Right lobe of liver (tissue), 6 donors: Measurements from ENCODE around the gene NEB. TPM values are rescaled to one million over a fixed set of nuclear protein-coding genes. Genes with fewer than 3 reads are reported as not detected.

ENCODE experiments used
- ATAC-seq, 4 donors: fragments of 200-7000 bp; cut with Tn5 transposase; one replicate each; pipeline ENCODE4 v1.9.1; 2020; ENCODE audit warnings: mild to moderate bottlenecking in 4 of 4, moderate library complexity in 4 of 4
- DNase-seq, 3 donors: peaks; one replicate each; pipeline ENCODE4 v3.0.0-alpha.2; 2020
- H3K27ac ChIP-seq, 3 donors: fragments of 200-600 bp; one replicate each; pipeline ENCODE4 v1.8.0; 2022
- H3K27me3 ChIP-seq, 2 donors: fragments of 200-600 bp; one replicate each; pipeline ENCODE4 v1.8.0; 2022
- H3K36me3 ChIP-seq, 4 donors: fragments of 200-600 bp; sonication (generic) in 1 of 4; one replicate each; pipeline versions ENCODE4 v1.5.1 to v1.8.0; 2017 to 2022; ENCODE audit warnings: control low read depth in 1 of 4
- H3K4me1 ChIP-seq, 4 donors: fragments of 200-600 bp; sonication (generic) in 1 of 4; one replicate each; pipeline versions ENCODE4 v1.5.1 to v1.8.0; 2017 to 2022; ENCODE audit warnings: control low read depth in 1 of 4
- H3K4me3 ChIP-seq, 3 donors: fragments of 200-600 bp; one replicate each; pipeline ENCODE4 v1.8.0; 2022
- H3K9me3 ChIP-seq, 4 donors: fragments of 200-600 bp; sonication (generic) in 1 of 4; one replicate each; pipeline versions ENCODE4 v1.5.1 to v1.8.0; 2017 to 2022; ENCODE audit warnings: control low read depth in 1 of 4
- CTCF ChIP-seq, 4 donors: fragments of 200-600 bp in 3 of 4; fragments of 450-650 bp in 1 of 4; IDR thresholded peaks; one replicate each; pipeline versions ENCODE4 v1.5.1 to v1.8.0; 2016 to 2022; ENCODE audit warnings: antibody characterized with exemption in 4 of 4, mild to moderate bottlenecking in 2 of 4
- POLR2A ChIP-seq: fragments of 450-650 bp; IDR thresholded peaks from one replicate; pipeline ENCODE4 v1.6.1; 2017; ENCODE audit warnings: antibody characterized with exemption, mild to moderate bottlenecking
- WGBS: methylation state at CpG from one replicate; pipeline ENCODE4 v1.1.6; 2018; ENCODE audit warnings: low coverage, low lambda C conversion rate; ENCODE audit not compliant: insufficient coverage; ENCODE audit errors: missing lambda C conversion rate; 5-methylcytosine and 5-hydroxymethylcytosine counted together
- intact Hi-C, 2 donors: fragments of 100-400 bp; cut with DNase I; formaldehyde crosslinking; loops; one replicate each; pipeline versions ENCODE4 v1.11.2 to v1.14.1; 2022
- total RNA-seq, 6 experiments: library from RNA; depleted of rRNA in 2 of 6; stranded (reverse); fragments of >200 nt in 2 of 6; fragmentation: NEBNext Ultra II Directional in 3 of 6; extraction: Animal tissue kit (Norgen Biotek cat#: 25700) in 3 of 6; gene quantifications; one replicate each; pipeline versions ENCODE4 v1.1.0 to v1.2.4, GENCODE V29; 2016 to 2023
- donor health status: DM: no; HTN: yes; CAD: no.
- donor health status: DM: no; HTN: no; CAD: no.
- donor health status: DM: no; HTN: no; CAD: no.
- donor health status: DM: no; HTN: yes; CAD: no.
- donor health status: DM: no; HTN: yes; CAD: no.

Gene NEB
- total RNA-seq, 6 experiments from 2014 or later = 1.3 to 23.1 (median 9.2) TPM

- no peak overlapping the region for H3K4me3 ChIP-seq
- DNase-seq (no peak), ATAC-seq (no peak)
- H3K9me3 ChIP-seq = no peaks in the 10 kb centered on the region
- intact Hi-C loops = no loop called here
- no peaks in the 10 kb centered on the region for H3K27me3 ChIP-seq
- no peak overlapping the region for H3K27ac ChIP-seq
- no peaks in the 10 kb centered on the region for H3K36me3 ChIP-seq
- no peaks in the 10 kb centered on the region for H3K4me1 ChIP-seq
- TF ChIP-seq CTCF (IDR thresholded peaks at IDR 0.05) = no peak
- no peak for TF ChIP-seq POLR2A
Measured at GRCh38 chr2:151624271-151624670, 110.0 kb downstream of the NEB start.

- Histone ChIP-seq H3K4me1 (no peaks in the 10 kb centered on the region), H3K9me3 (no peaks in the 10 kb centered on the region), H3K36me3 (no peaks in the 10 kb centered on the region), H3K27ac (no peak overlapping the region), H3K4me3 (no peak overlapping the region), H3K27me3 (no peaks in the 10 kb centered on the region)
- intact Hi-C loops = no loop called here
- no peak for TF ChIP-seq POLR2A
- no peak for TF ChIP-seq CTCF (IDR thresholded peaks at IDR 0.05)
- no peak for DNase-seq
- no peak for ATAC-seq
Measured at GRCh38 chr2:151623631-151624030, 110.6 kb downstream of the NEB start.

GRCh38 chr2:151620761-151621160 lies 113.5 kb downstream of the NEB start:
- ATAC-seq (no peak), DNase-seq (no peak)
- Histone ChIP-seq H3K4me1 (no peaks in the 10 kb centered on the region), H3K27me3 (no peaks in the 10 kb centered on the region), H3K36me3 (no peaks in the 10 kb centered on the region), H3K9me3 (no peaks in the 10 kb centered on the region), H3K4me3 (no peak overlapping the region), H3K27ac (no peak overlapping the region)
- intact Hi-C loops = no loop called here
- WGBS = 90% methylated on average over 3 of the region's 3 CpGs
- TF ChIP-seq CTCF (IDR thresholded peaks at IDR 0.05) (no peak), POLR2A (no peak)

GRCh38 chr2:151619337-151619989 lies 114.8 kb downstream of the NEB start:
- WGBS = 49% methylated on average over 13 of the region's 13 CpGs
- DNase-seq (no peak), ATAC-seq (peak; percentile 47 to 90 (median 64))
- H3K27ac ChIP-seq = no peak overlapping the region
- no peaks in the 10 kb centered on the region for H3K27me3 ChIP-seq
- TF ChIP-seq POLR2A (no peak), CTCF (IDR thresholded peaks at IDR 0.05) (no peak)
- H3K4me1 ChIP-seq = no peaks in the 10 kb centered on the region
- intact Hi-C loops = no loop called here
- H3K4me3 ChIP-seq = no peak overlapping the region
- H3K36me3 ChIP-seq = no peaks in the 10 kb centered on the region
- H3K9me3 ChIP-seq = no peaks in the 10 kb centered on the region

- H3K27me3 ChIP-seq = no peaks in the 10 kb centered on the region
- DNase-seq = no peak
- H3K4me3 ChIP-seq = no peak overlapping the region
- H3K9me3 ChIP-seq = no peaks in the 10 kb centered on the region
- H3K27ac ChIP-seq = no peak overlapping the region
- intact Hi-C loops = no loop called here
- 76% methylated on average over 2 of the region's 2 CpGs for WGBS
- no peak for ATAC-seq
- H3K36me3 ChIP-seq = no peaks in the 10 kb centered on the region
- TF ChIP-seq POLR2A = no peak
- TF ChIP-seq CTCF (IDR thresholded peaks at IDR 0.05) = no peak
- H3K4me1 ChIP-seq = no peaks in the 10 kb centered on the region
Measured at GRCh38 chr2:151616760-151617339, 117.4 kb downstream of the NEB start.
